GM13977 (cell line): ENCODE measurements around the gene ACTN4.

Source experiments
- DNase-seq: peaks from one replicate; pipeline ENCODE4 v3.0.0; 2012; ENCODE audit warnings: low spot score
- in situ Hi-C: fragments of 300-500 bp; cut with MboI; formaldehyde crosslinking; loops from one replicate; pipeline ENCODE4 v1.12.0; 2022; ENCODE audit warnings: low sequenced_read_pairs, low pct_unique_long_range_greater_than_20kb, mixed read lengths, inconsistent platforms; ENCODE audit not compliant: unreplicated experiment
- TF ChIP-seq, protein P1 (sequence below): IDR thresholded peaks from 2 replicates; pipeline ENCODE4 v1.5.1; 2012; ENCODE audit warnings: mild to moderate bottlenecking, control low read depth; ENCODE audit not compliant: insufficient read depth; ENCODE audit errors: extremely low read depth, missing control alignments

ACTN4 gene

GRCh38 chr19:38706792-38707511 is 59.5 kb downstream of the ACTN4 start:
- TF ChIP-seq, protein P1, sequence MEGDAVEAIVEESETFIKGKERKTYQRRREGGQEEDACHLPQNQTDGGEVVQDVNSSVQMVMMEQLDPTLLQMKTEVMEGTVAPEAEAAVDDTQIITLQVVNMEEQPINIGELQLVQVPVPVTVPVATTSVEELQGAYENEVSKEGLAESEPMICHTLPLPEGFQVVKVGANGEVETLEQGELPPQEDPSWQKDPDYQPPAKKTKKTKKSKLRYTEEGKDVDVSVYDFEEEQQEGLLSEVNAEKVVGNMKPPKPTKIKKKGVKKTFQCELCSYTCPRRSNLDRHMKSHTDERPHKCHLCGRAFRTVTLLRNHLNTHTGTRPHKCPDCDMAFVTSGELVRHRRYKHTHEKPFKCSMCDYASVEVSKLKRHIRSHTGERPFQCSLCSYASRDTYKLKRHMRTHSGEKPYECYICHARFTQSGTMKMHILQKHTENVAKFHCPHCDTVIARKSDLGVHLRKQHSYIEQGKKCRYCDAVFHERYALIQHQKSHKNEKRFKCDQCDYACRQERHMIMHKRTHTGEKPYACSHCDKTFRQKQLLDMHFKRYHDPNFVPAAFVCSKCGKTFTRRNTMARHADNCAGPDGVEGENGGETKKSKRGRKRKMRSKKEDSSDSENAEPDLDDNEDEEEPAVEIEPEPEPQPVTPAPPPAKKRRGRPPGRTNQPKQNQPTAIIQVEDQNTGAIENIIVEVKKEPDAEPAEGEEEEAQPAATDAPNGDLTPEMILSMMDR, result no peak
- no peak for DNase-seq
- in situ Hi-C loops, result no loop called here

GRCh38 chr19:38707512-38708114 is 60.2 kb downstream of the ACTN4 start:
- no peak for DNase-seq
- TF ChIP-seq, protein P1, result no peak
- in situ Hi-C loops, result no loop called here

- in situ Hi-C loops, result no loop called here
- no peak for DNase-seq
- TF ChIP-seq, protein P1, result no peak
Observed at GRCh38 chr19:38708413-38709024, 61.1 kb downstream of the ACTN4 start.

DNA sequence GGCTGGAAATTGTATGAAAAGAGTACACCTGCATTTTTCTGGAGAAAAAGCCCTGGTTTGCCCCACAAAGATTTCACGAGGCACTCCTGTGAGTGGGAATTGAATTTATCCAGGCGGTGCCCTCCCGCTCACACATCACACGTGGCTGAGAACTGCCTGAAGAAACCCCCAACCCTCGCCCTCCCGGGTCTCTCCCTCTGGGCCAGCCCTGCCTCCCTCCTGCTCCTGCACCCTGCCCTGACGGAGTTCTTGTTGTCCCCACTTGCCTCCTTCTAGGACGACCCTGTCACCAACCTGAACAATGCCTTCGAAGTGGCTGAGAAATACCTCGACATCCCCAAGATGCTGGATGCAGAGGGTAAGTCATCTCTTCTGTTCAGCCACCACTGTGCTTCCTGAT is 61.7 kb downstream of the ACTN4 start:
- DNase-seq, result no peak
- TF ChIP-seq, protein P1, result no peak
- in situ Hi-C loops, result no loop called here

DNA sequence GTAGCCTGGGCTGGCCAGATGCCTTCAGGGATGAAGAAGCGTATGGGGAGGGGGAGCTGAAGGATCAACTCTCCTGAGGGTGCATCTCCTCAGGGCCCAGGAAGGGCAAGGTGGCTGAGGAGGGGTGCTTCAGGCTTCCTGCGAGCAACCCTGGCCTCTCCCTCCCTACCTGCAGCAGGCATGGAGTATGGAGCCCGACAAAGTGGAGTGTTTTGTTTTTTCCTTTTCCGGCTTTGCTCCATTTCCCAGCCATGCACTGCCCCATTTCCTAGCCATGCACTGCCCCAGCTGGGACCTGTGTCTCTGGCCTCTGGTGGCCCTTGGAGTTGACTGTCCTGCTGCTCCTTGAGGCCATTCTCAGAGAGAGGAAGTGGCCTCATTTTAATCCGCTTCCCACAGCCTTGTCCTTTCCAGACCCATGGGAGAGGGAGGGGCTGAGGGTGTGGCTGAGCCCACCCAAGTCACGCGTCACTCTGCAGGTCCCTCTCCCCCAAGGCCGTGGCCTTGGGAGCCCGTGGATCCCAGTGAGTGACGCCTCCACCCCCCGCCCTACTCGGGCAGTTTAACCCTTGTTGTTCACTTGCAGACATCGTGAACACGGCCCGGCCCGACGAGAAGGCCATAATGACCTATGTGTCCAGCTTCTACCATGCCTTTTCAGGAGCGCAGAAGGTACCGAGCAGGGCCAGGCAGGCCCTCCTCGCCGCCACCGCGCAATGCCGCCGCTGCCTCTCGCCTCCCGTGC is 62.4 kb downstream of the ACTN4 start:
- in situ Hi-C loops, result no loop called here
- DNase-seq, result no peak
- TF ChIP-seq, protein P1, result no peak

GRCh38 chr19:38710416-38710702 is 62.9 kb downstream of the ACTN4 start:
- TF ChIP-seq, protein P1, result no peak
- in situ Hi-C loops, result no loop called here
- DNase-seq, result no peak
